HG03432 (cell line): ENCODE results near the gene RBM22.

Experiments
- ATAC-seq: cut with Tn5 transposase; IDR thresholded peaks from one replicate; pipeline ENCODE4 v1.9.1; 2021; ENCODE audit warnings: mild to moderate bottlenecking, moderate library complexity; ENCODE audit not compliant: unreplicated experiment

The RBM22 gene

DNA sequence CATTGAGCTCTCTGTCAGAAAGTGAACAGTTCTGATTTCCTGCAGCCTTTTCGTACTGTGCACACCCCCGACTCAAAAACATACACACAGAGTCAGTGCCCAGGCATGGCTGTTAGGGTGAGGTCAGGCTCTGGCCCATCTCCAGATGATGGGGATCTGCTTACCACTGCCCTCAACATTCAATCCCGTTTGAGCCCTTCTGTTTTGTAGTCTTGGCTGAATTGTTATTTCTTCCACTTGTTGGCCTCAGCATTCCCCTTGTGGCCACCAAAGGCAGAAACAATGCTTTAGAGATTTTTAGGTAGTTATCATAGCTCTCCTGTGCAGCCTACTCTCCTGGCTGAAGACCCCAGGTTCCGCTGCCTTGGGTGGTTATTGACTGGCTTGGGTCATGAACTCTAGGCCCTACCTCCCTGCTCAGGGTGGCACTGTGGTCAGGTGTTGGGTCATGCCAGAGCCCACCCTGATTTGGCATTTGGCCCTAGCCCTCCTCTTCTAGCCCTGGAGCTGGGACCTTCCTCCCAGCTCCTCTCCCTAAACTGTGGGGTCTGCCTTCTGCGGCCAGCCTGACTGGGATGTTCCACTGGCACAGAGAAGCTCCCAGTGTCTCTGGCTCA lies 47.6 kb downstream of the RBM22 start:
- ATAC-seq = no peak

DNA sequence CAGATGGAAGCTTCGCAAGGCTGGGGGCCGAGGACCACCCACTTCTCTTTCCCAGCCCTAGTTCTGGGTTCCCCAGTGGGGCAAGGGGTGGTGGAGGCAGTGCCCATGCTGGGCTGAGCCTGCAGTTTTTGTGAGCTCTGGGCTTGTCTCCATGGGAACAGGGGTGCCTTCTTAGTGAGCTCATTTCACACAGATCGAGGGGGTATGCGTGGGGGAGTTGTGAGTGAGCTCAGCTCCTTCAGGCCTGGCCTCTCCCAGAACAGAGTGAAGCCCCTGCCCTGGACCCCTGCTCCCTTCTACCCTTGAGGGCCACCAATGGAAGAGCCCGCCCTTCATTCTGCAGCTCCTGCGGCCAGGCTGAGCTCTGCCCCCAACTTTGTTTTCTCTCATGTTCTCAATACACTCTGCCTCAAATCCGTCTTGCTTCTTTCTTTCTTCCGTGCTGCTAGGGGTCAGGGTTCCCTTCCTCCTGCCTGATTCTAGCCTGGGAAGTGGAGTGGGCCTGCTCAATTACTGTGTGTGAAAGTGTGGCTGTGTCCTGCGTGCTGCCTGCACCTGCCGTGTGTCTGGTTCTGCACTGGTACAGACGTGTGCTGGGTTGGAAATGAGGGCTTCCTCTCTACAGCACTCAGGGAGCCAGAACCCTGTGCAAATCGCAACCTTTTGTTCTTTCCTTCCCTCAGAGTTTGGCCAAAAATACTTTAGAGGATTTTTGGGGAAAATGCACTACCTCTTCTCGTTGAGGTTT lies 48.8 kb downstream of the RBM22 start:
- no peak for ATAC-seq

DNA sequence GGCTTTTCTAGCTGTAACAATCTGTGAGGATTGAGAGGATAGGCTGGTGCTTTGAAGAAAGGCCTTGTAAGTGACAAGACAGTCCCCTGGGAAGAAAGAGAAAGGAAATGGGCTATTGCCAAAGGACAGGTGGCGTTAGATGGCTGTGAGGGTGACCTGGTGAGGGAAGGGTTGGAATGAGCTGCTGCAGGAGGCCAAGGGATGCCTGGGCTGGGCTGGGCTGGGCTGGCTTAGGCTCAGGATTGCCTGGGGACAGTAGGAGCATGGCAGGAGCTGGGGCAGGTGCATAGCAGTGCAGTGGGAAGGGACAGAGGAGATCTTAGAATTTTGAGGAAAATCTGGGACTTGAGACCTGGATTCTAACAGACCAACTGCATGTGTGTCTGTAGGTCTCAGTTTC lies 49.5 kb downstream of the RBM22 start:
- no peak for ATAC-seq

DNA sequence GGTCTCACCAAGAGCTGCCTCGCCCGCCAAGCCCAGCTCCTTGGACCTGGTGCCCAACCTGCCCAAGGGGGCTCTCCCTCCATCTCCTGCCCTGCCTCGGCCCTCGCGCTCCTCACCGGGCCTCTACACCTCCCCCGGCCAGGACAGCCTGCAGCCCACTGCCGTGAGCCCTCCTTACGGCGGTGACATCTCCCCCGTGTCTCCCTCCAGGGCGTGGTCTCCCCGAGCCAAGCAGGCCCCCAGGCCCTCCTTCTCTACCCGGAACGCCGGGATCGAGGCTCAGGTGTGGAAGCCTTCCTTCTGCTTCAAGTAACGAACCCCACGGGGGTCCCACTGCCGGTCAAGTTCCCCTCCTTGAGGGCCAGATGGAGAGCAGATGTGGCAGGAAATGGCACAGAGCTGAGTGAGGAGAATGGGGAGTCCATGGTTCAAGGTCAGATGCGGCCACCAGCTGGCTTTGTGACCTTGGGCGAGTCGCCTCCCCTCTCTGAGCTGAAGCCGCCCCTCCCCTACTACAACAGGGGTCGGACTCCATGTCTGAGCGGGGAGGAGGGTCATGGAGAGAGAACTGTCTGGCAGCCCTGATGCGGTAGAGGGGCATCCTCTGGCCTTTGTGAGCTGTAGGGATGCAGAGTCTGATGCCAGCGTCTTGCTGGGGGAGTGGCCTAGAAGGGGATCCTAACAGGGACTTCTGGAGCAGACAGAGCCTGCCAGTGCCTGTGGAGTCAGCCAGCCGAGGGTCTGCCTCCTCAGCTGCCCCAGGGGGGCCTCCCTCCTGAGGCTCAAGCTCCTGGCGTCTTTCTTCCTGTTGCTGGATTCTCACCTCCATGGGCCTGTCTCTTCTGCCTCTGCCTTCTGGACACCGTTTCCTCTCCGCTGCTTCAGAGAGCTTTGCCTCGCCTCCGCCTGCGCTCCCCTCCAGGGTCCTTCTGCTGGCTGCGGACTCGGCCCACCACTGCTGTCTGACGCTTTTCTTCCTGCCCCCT lies 50.5 kb downstream of the RBM22 start:
- no peak for ATAC-seq

DNA sequence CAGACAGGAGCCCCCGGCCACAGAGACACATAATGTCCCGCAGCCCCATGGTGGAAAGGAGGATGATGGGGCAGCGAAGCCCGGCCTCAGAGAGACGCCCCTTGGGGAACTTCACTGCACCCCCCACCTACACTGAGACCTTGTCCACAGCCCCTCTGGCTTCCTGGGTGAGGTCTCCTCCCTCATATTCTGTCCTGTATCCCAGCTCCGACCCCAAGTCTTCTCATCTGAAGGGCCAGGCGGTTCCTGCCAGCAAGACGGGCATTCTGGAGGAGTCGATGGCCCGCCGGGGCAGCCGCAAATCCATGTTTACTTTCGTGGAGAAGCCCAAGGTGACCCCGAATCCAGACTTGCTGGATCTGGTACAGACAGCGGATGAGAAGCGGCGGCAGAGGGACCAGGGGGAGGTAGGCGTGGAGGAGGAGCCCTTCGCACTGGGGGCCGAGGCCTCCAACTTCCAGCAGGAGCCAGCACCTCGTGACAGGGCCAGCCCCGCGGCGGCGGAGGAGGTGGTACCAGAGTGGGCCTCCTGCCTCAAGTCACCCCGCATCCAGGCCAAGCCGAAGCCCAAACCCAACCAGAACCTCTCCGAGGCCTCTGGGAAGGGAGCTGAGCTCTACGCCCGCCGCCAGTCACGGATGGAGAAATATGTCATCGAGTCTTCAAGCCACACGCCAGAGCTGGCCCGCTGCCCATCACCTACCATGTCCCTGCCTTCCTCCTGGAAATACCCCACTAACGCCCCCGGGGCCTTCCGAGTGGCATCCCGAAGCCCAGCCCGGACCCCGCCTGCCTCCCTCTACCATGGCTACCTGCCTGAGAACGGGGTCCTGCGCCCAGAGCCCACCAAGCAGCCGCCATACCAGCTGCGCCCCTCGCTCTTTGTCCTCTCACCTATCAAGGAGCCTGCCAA lies 51.5 kb downstream of the RBM22 start:
- no peak for ATAC-seq

DNA sequence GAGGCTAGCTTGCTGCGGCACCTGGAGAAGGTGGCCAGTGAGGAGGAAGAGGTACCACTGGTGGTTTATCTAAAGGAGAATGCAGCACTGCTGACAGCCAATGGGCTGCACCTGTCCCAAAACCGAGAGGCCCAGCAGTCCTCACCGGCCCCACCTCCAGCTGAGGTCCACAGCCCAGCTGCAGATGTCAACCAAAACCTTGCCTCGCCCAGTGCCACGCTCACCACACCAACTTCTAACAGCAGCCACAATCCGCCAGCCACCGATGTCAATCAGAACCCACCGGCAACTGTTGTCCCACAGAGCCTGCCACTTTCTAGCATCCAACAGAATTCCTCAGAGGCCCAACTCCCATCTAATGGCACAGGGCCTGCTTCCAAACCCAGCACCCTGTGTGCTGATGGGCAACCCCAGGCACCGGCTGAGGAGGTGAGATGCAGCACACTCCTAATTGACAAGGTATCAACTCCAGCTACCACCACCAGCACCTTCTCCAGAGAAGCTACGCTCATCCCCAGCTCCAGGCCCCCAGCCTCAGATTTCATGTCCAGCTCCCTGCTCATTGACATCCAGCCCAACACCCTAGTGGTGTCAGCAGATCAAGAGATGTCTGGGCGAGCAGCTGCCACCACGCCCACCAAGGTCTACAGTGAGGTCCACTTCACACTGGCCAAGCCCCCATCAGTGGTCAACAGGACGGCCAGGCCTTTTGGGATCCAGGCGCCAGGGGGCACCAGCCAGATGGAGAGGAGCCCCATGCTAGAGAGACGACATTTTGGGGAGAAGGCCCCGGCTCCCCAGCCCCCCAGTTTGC lies 52.4 kb downstream of the RBM22 start:
- no peak for ATAC-seq

DNA sequence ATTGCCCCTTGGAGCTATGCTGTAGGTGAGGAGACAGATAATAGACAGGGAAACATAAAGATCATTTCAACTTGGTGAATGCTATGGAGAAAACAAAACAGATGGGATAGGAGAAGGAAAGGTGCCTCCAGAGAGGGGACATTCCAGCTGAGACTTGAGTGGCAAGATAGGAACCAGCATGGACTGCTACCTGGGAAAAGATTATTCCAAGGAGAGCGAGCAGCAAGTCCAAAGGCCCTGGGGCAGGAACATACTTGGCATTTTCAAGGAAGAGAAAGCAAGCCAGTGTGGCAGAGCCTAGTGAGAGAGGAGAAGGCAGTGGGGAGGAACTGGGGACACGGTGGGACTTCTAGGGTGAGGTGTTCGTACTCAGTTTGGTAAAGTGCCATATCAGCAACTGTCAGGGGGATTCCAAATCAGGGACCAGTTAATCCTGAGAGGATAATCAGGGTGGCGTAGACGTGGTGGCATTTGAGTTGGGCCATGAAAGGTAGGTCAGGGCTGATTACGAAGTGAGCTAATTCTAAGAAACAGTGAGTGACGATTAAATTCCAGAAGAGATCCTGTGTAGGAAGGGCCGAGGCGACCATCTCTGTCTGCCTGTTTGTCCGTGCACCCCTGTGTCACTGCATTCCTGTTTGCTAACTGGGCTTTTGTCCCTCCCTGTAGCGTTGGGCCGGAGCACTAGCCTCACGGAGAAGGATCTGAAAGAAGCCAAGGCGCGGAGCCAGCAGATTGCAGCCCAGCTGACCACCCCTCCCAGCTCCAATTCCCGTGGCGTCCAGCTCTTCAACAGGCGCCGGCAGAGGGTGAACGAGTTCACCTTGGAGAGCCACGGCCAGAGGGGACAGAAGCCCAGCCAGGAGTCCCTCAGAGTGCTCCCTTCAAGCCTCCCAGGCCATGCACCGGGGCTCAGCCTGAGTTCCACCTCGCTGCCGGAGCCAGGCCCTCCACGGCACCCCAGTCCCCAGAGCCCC lies 53.3 kb downstream of the RBM22 start:
- no peak for ATAC-seq

DNA sequence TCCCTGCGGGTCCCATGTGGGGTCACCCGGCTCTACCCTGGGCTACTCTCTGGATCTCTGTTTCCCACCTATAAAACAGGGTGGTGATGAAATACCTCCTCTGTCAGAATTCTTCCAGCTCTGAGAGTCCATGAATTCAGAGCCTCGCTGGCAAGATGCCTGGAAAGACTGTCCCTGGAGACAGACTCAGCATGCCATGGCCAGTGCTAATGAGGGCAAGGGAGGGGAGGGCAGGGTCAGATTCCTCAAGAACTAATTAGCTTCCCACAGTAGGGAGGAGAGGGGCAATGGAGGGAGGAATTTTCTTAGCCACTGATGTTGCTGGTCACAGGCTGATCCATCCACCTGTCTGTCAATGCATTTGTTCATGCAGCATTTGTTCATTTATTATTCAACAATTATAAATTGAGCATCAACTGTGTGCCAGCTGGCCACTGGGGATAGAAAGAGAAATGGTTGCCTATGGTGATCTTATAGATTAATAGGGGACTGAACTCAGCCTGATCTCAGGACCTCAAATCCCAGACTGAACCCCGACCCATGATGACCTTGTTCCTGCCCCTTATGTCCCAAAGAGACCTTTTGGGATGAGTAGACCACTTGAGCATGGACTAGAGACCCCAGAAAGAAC lies 55.7 kb downstream of the RBM22 start:
- ATAC-seq = no peak

DNA sequence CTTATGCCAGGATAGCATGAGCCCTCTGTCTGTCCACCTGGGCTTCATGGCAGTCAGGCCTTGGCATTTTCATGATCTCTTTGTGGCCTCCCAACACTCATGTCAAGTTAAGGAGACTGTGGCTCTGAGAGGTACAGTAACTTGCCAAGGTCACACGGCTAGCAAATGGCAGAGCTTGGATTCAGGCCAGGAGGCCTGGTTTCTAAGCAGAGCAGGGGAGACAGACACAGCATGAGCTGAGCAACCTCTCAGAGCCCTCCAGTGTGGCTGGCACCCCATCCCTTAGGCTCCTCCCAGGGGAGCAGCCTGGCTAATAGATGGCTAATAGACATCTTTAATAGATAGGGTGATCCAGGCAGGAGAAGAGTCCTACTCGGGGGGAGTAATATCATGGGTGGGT lies 56.3 kb downstream of the RBM22 start:
- no peak for ATAC-seq

DNA sequence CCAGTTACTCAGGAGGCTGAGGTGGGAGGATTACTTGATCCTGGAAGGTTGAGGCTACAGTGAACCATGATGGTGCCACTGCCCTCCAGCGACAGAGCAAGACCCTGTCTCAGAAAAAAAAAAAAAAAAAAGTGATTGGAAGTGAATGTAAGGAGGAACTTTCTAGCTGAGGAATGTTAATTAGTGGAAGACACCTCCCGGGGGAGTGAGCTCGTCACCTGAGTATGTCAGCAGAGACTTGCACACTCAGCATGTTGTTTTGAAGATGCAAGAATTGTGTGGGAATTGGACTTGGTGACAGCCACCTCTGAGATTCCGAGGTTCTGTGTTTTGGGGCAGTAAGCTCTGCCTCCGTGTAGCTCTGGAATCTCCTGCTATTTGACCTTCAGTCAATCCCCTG lies 56.8 kb downstream of the RBM22 start:
- ATAC-seq = no peak

DNA sequence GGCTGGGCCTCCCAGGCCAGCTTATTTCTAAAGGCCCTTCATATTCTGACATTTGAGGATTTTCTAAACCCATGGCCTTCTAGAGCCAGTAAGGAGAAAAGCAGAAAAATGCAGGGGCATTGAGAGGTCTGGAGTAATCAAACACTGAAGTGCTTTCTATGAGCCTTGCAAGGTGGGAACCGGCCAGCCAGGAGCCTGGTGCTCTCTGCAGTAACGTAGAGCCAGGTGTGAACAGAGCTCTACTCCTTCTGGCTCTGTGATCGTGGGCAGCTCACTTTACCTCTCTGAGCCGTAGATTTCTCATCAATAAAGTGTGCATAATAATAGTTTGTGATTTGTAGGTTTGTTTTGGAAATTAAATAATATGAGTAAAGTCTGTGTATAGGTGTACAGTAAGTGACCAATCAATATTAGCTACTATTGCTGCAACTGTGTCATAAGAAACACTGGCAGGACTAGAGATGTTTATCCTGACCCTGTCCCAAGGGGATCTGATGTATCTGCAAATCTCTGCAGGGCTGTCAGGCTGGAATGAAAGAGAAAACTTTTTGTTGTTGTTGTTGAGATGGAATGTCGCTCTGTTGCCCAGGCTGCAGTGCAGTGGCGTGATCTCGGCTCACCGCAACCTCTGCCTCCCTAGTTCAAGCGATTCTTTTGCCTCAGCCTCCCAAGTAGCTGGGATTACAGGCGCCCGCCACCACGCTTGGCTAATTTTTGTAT lies 57.7 kb downstream of the RBM22 start:
- ATAC-seq = no peak

DNA sequence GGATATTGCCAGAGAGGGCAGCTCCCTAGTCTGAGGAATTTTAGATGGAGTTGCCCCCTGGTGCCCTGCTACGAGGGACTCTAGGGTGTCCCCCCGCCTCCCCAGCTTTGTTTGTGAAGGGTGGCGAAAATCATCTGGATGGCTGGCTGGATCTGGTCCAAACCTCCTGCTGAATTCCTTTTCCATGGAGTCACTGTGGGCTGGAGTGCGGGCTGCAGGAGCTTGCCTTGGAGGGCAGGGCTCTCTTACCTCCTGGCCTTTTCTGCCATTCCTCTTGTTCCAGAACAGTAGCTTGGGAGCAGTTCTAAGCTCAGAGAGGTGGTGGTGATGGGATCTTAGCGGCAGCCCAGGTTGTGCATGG lies 58.3 kb downstream of the RBM22 start:
- ATAC-seq = no peak

DNA sequence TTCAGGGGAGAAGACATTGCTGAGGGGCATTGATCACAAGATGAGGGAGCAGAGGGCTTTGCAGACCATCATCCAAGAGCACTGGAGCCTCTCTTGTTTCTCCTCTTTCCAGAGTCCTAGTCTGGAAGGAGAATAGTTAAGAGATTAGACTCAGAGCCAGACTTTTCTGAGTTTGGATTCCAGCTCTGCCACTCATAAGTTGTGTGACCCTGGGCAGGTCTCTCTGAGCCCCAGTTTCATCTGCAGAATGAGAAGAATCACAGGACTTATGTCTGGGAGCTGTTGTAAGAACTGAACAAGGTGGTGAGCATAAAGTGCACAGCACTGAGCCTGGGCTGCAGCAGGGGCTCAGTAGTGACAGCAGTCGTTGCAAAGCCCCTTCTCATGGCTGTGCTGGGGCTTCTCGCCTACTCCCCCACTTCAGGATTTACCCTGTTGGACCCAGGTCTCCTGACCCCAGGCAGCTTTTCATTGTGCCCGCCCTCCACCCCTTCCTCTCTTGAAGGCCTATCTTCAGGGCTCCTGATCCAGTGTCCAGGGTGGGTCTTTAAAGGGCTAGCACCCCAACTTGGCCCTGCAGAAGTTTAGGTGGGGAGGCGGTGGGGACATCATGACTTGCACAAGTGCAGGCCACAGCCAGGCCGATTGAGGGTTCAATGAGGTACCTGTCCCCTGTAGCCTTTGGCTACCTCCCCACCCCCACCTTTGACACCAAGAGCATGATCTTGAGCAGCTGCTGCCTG lies 58.9 kb downstream of the RBM22 start:
- no peak for ATAC-seq

DNA sequence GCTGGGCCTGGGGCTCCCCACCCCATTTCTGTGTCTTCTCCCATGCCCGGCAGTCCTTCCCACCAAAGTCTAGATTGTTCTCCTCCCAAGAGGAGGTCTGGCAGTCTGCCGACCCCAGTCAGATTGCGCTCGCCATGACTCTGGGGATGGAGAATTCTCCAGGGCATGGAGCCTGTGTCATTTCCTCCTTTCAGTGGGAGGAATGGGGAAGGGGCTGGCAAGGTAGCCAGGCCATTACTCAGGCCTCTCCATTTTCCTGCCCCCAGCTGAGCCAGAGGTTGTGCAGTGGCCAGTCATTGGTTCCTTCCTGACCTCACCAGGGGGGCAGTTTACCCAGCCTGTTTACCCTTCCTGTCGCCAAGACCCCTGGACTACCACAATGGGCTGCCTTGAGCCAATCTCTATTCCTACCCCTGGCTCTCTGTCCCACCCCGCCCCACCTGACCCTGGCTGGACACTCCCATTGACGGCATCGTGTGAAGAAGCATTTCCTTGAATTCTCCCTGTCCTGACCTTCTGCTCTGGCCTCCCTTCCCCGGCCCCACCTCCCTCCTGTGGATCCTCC lies 59.8 kb downstream of the RBM22 start:
- ATAC-seq = no peak
